GM12891 (cell line): ENCODE results near the gene OR4P4. TPM values are rescaled to one million over a fixed set of nuclear protein-coding genes. Genes with fewer than 3 reads are reported as not detected.

Experiments used
- DNase-seq: peaks from one replicate; pipeline ENCODE4 v3.0.0; 2011; ENCODE audit warnings: low spot score; ENCODE audit not compliant: insufficient read length
- FAIRE-seq: peaks from 2 replicates; lab custom pipeline; 2011; peaks lifted over from hg19 to GRCh38; lab: Jason Lieb, UNC
- PAX5 ChIP-seq: IDR thresholded peaks from 2 replicates; pipeline ENCODE4 v1.6.1; 2011; ENCODE audit warnings: low read length, moderate library complexity, mild to moderate bottlenecking; ENCODE audit not compliant: insufficient read depth, severe bottlenecking
- POLR2A ChIP-seq: IDR thresholded peaks from 2 replicates; pipeline ENCODE4 v1.6.1; 2011; ENCODE audit warnings: low read depth, low read length, control low read depth
- POLR2AphosphoS5 ChIP-seq: IDR thresholded peaks from 2 replicates; pipeline ENCODE4 v1.6.1; 2011; ENCODE audit warnings: low read depth, low read length, control low read depth
- POU2F2 ChIP-seq: IDR thresholded peaks from 2 replicates; pipeline ENCODE4 v1.6.1; 2011; ENCODE audit warnings: low read depth, mild to moderate bottlenecking, control low read depth, low read length, moderate library complexity
- SPI1 ChIP-seq: IDR thresholded peaks from 2 replicates; pipeline ENCODE4 v1.6.1; 2011; ENCODE audit warnings: low read depth, low read length, control low read depth
- TAF1 ChIP-seq: IDR thresholded peaks from 2 replicates; pipeline ENCODE4 v1.6.1; 2011; ENCODE audit warnings: low read depth, low read length, control low read depth
- polyA plus RNA-seq: library from polyadenylated mRNA; unstranded; fragments of >200 nt; gene quantifications from one replicate; pipeline ENCODE4 v1.2.1, GENCODE V29; 2012; ENCODE audit warnings: low read depth, missing spikeins, inconsistent platforms; ENCODE audit not compliant: missing spikeins

The OR4P4 gene
- polyA plus RNA-seq = not detected

DNA sequence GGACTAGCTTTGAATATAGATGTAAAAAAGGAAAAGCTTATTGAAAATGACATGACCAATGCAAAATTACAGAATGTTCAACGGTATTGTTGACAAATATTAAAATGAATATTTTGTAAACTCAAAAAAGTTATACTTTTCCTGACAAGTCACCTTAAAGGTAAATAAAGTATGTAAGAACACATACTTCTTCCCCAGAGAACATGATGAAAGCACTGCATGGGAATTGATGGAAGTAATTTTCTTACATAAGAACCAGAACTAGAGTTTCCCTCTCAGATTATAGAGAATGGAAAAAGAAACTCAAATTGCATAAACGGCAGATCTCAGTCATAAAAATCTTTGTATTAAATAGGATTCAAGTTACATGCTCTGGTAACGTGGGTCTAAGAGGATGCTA is at the start of gene OR4P4:
Gene OR4P4 (plus strand): TSS at position 301 of the 400 bp plus-strand sequence.
- TF ChIP-seq PAX5 (no peak), POLR2AphosphoS5 (no peak), POU2F2 (no peak), TAF1 (no peak), POLR2A (no peak), SPI1 (no peak)
- no peak for DNase-seq
- no peak for FAIRE-seq

- DNase-seq (no peak), FAIRE-seq (no peak)
- TF ChIP-seq POLR2AphosphoS5 (no peak), PAX5 (no peak), POU2F2 (no peak), POLR2A (no peak)
Observed at GRCh38 chr11:55607545-55607944, 27.4 kb upstream of the OR4P4 start, which contains the start of gene OR4C11. Gene OR4C11 (minus strand): TSS chr11:55607645. CDS start chr11:55604373, 3,272 bp downstream.

DNA sequence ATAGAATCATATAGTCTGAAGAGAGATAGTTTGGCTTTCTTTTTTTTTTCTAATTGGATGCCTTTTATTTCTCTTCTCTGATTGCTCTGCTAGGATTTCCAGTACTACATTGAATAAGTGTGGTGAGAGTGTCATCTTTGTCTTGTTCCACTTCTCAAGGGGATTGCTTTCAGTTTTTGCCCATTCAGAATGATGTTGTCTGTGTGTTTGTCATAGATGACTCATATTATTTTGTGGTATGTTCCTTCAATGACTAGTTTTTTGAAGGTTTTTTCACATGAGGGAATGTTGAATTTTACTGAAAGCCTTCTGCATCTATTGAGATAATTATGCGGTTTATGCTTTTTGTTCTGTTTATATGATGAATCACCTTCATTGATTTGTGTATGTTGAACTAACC is 10.4 kb upstream of the OR4P4 start:
- DNase-seq (no peak), FAIRE-seq (no peak)
- TF ChIP-seq PAX5 = no peak
- no peak for TF ChIP-seq TAF1
- no peak for TF ChIP-seq POLR2A
- no peak for TF ChIP-seq SPI1
- TF ChIP-seq POLR2AphosphoS5 = no peak
- TF ChIP-seq POU2F2 = no peak

GRCh38 chr11:55648027-55648426 is 13.1 kb downstream of the OR4P4 start, which contains the start of gene OR4S2:
Gene OR4S2 (plus strand): TSS chr11:55648327. CDS start chr11:55650904, 2,577 bp downstream.
- no peak for DNase-seq
- no peak for FAIRE-seq
- TF ChIP-seq SPI1 (no peak), TAF1 (no peak), POLR2A (no peak), POLR2AphosphoS5 (no peak), PAX5 (no peak)

DNA sequence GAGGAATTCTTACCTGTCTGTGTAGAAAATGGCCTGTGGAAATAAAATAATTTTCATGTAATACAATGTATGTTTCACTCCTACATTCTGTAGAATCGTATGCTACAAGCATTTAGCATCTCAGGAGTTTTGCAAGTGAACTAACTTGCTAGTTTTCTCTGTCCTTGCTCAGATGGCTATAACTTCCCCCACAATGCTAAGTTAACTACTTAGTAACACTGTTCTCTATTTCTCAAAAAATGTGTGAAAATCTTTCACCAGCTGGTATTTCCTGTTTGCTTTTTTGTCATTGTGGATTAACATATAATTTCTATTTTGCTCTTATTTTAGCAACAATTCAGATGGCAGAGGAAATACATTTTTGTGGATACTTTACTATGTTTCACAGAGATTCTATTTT is 17.6 kb downstream of the OR4P4 start:
- no peak for FAIRE-seq
- DNase-seq = no peak
- no peak for TF ChIP-seq POLR2AphosphoS5
- no peak for TF ChIP-seq SPI1
- no peak for TF ChIP-seq POLR2A
- no peak for TF ChIP-seq PAX5
- no peak for TF ChIP-seq TAF1
- TF ChIP-seq POU2F2 = no peak

DNA sequence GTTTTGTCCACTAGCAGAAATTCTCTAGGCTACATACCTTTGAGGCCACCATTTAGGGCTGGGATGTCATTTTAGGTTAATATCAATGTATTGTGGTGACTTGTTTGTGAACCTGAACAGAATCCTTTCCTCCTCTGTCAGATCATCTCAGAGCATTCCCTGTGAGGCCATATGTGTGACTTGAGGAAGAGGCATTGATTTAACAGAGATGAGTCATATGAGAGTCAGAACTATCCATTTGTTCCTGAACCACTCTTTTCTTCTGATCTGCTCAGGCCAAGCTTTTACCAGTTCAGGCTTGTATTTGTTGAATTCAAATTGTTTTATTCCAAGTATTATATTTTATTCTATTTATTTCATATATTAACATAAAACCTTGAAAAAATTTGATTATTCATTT is 20.2 kb downstream of the OR4P4 start:
- no peak for DNase-seq
- TF ChIP-seq PAX5 = no peak
- TF ChIP-seq POLR2A = no peak
- TF ChIP-seq SPI1 = no peak
- no peak for TF ChIP-seq TAF1
- TF ChIP-seq POLR2AphosphoS5 = no peak
- no peak for TF ChIP-seq POU2F2
- FAIRE-seq = no peak

- TF ChIP-seq POLR2A = no peak
- no peak for TF ChIP-seq PAX5
- TF ChIP-seq POU2F2 = no peak
- peak; percentile 96 for TF ChIP-seq SPI1
- TF ChIP-seq POLR2AphosphoS5 = no peak
- TF ChIP-seq TAF1 = no peak
- FAIRE-seq (peak; percentile 40), DNase-seq (no peak)
Observed at GRCh38 chr11:55658031-55658573, 23.2 kb downstream of the OR4P4 start.

- no peak for DNase-seq
- no peak for FAIRE-seq
- no peak for TF ChIP-seq POLR2AphosphoS5
- TF ChIP-seq POU2F2 = no peak
Observed at GRCh38 chr11:55658608-55659007, 23.7 kb downstream of the OR4P4 start.

DNA sequence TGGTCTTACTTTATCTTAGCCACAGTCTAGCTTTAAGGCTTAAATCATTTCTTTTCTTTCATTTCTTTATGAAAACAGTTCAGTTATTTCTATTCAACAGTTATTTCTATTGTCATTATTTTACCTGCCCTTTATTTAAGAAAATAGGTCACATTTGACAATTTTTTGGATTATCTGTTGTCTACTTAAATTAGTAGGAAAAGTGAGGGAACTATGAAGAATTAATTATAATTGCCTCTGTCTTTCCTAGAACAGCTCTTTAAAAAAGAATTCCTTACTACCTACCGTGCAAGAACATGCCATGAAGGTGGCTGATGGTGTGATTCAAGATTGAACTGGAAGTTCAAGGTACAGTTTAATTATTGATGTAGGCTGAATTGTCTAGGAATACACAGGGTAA is 27.0 kb downstream of the OR4P4 start, which contains the start of gene OR4C6:
Gene OR4C6 (plus strand): TSS at position 301 of the 400 bp plus-strand sequence. CDS start 2,966 bp downstream, outside the sequence.
- FAIRE-seq (no peak), DNase-seq (no peak)
- TF ChIP-seq PAX5 (no peak), POU2F2 (no peak), POLR2AphosphoS5 (no peak), TAF1 (no peak), SPI1 (no peak), POLR2A (no peak)

DNA sequence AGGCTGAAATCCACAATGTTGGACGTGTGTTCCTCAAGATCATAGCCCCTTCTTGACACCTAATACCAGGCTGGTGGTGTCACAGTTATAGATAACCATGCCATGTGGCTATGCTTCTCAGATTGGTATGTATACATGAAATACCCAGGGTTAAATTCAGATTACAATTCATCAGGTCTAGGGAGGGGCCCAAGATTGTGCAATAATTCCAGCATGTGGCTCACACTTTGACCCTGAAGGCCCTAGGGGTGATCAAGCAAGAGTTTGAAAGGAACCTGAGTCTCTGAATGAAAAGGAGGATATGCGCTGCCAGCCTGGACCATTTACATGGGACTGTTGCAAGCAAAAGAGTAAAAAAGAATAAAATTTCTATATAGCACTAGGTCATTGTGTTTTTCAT is 34.5 kb downstream of the OR4P4 start:
- TF ChIP-seq POLR2AphosphoS5 = no peak
- no peak for TF ChIP-seq SPI1
- DNase-seq (no peak), FAIRE-seq (no peak)
